HEK293 (cell line): ENCODE measurements around the gene MRGPRD.

Source experiments
- CTCF ChIA-PET: fragments of 350-600 bp; formaldehyde crosslinking; extraction: SDS; loops from one replicate; lab custom pipeline; 2021; ENCODE audit warnings: antibody characterized with exemption; lab: Yijun Ruan, JAX
- POLR2A ChIA-PET: fragments of 300-600 bp; formaldehyde crosslinking; extraction: SDS; loops from one replicate; lab custom pipeline; 2020; ENCODE audit warnings: antibody characterized with exemption, inconsistent platforms; lab: Yijun Ruan, JAX
- H3K27ac ChIP-seq: fragments of 200-500 bp; sonication (Bioruptor generic); 2 replicates; pipeline ENCODE4 v1.5.1; 2014; ENCODE audit warnings: low read depth, low read length, control low read depth, inconsistent platforms; ENCODE audit errors: extremely low read depth
- H3K36me3 ChIP-seq, 2 experiments: fragments of 200-500 bp in 1 of 2; sonication (Bioruptor generic) in 1 of 2; 1 replicate in 1 of 2; 2 replicates in 1 of 2; pipeline ENCODE4 v1.5.1; 2014 to 2017; ENCODE audit warnings: inconsistent platforms in 2 of 2, low read length in 2 of 2; ENCODE audit not compliant: control insufficient read depth in 2 of 2, insufficient read depth in 1 of 2
- H3K4me1 ChIP-seq: fragments of 200-500 bp; sonication (Bioruptor generic); 2 replicates; pipeline ENCODE4 v1.5.1; 2014; ENCODE audit warnings: mild to moderate bottlenecking, low read length, inconsistent platforms; ENCODE audit not compliant: control insufficient read depth, insufficient read depth
- H3K4me3 ChIP-seq: 2 replicates; pipeline ENCODE4 v1.5.1; 2011; ENCODE audit warnings: low read depth, mild to moderate bottlenecking, control low read depth, low read length, moderate library complexity
- H3K9me3 ChIP-seq: fragments of 200-500 bp; sonication (Bioruptor generic); 2 replicates; pipeline ENCODE4 v1.5.1; 2014; ENCODE audit warnings: low read depth, low read length, inconsistent platforms; ENCODE audit not compliant: control insufficient read depth, insufficient read depth
- GFI1B ChIP-seq: fragments of 450-650 bp; formaldehyde crosslinking; IDR thresholded peaks from 2 replicates; pipeline ENCODE4 v1.5.1; 2016; ENCODE audit warnings: missing biosample characterization, missing genetic modification characterization
- KLF10 ChIP-seq: fragments of 450-650 bp; IDR thresholded peaks from 2 replicates; pipeline ENCODE4 v1.5.1; 2018; ENCODE audit warnings: missing biosample characterization, mild to moderate bottlenecking, missing genetic modification characterization
- KLF7 ChIP-seq: fragments of 450-650 bp; formaldehyde crosslinking; IDR thresholded peaks from 2 replicates; pipeline ENCODE4 v1.5.1; 2016; ENCODE audit warnings: missing biosample characterization, missing genetic modification characterization, borderline replicate concordance
- SCRT1 ChIP-seq: fragments of 450-650 bp; formaldehyde crosslinking; IDR thresholded peaks from 2 replicates; pipeline ENCODE4 v1.5.1; 2016; ENCODE audit warnings: missing biosample characterization, missing genetic modification characterization, borderline replicate concordance
- ZBTB49 ChIP-seq: fragments of 450-650 bp; formaldehyde crosslinking; IDR thresholded peaks from 2 replicates; pipeline ENCODE4 v1.5.1; 2016; ENCODE audit warnings: missing biosample characterization, missing genetic modification characterization, low read depth
- ZBTB6 ChIP-seq: fragments of 450-650 bp; formaldehyde crosslinking; IDR thresholded peaks from 2 replicates; pipeline ENCODE4 v1.5.1; 2017; ENCODE audit warnings: missing biosample characterization, missing genetic modification characterization
- ZIC2 ChIP-seq: fragments of 450-650 bp; formaldehyde crosslinking; IDR thresholded peaks from 2 replicates; pipeline ENCODE4 v1.5.1; 2016; ENCODE audit warnings: missing biosample characterization, missing genetic modification characterization
- ZNF10 ChIP-seq: fragments of 450-650 bp; formaldehyde crosslinking; IDR thresholded peaks from 2 replicates; pipeline ENCODE4 v1.5.1; 2017; ENCODE audit warnings: missing biosample characterization, missing genetic modification characterization
- ZNF140 ChIP-seq: fragments of 450-650 bp; formaldehyde crosslinking; IDR thresholded peaks from 2 replicates; pipeline ENCODE4 v1.5.1; 2016; ENCODE audit warnings: missing biosample characterization, missing genetic modification characterization
- ZNF157 ChIP-seq: fragments of 450-650 bp; formaldehyde crosslinking; IDR thresholded peaks from 2 replicates; pipeline ENCODE4 v1.5.1; 2016; ENCODE audit warnings: missing biosample characterization, missing genetic modification characterization
- ZNF266 ChIP-seq: fragments of 450-650 bp; formaldehyde crosslinking; IDR thresholded peaks from 2 replicates; pipeline ENCODE4 v1.5.1; 2016; ENCODE audit warnings: missing biosample characterization, missing genetic modification characterization, low read depth
- ZNF549 ChIP-seq: fragments of 450-650 bp; IDR thresholded peaks from 2 replicates; pipeline ENCODE4 v1.5.1; 2018; ENCODE audit warnings: missing biosample characterization, missing genetic modification characterization, mild to moderate bottlenecking, inconsistent platforms, moderate library complexity
- ZNF624 ChIP-seq: fragments of 450-650 bp; formaldehyde crosslinking; IDR thresholded peaks from 2 replicates; pipeline ENCODE4 v1.5.1; 2017; ENCODE audit warnings: missing biosample characterization, missing genetic modification characterization
- ZNF629 ChIP-seq: fragments of 450-650 bp; formaldehyde crosslinking; IDR thresholded peaks from 2 replicates; pipeline ENCODE4 v1.5.1; 2017; ENCODE audit warnings: missing biosample characterization, missing genetic modification characterization
- ZNF677 ChIP-seq: fragments of 450-650 bp; IDR thresholded peaks from 2 replicates; pipeline ENCODE4 v1.5.0; 2018; ENCODE audit warnings: missing biosample characterization, mild to moderate bottlenecking, missing genetic modification characterization, moderate library complexity
- ZNF692 ChIP-seq: fragments of 450-650 bp; formaldehyde crosslinking; IDR thresholded peaks from 2 replicates; pipeline ENCODE4 v1.5.1; 2016; ENCODE audit warnings: missing biosample characterization, missing genetic modification characterization
- ZNF707 ChIP-seq: fragments of 450-650 bp; formaldehyde crosslinking; IDR thresholded peaks from 2 replicates; pipeline ENCODE4 v1.5.1; 2016; ENCODE audit warnings: missing biosample characterization, missing genetic modification characterization
- ZNF76 ChIP-seq: fragments of 450-650 bp; formaldehyde crosslinking; IDR thresholded peaks from 2 replicates; pipeline ENCODE4; 2016; ENCODE audit warnings: low read depth, missing biosample characterization, missing genetic modification characterization, borderline replicate concordance
- ZNF777 ChIP-seq: fragments of 450-650 bp; formaldehyde crosslinking; IDR thresholded peaks from 2 replicates; pipeline ENCODE4 v1.5.1; 2017; ENCODE audit warnings: missing biosample characterization, missing genetic modification characterization, borderline replicate concordance
- ZNF792 ChIP-seq: fragments of 450-650 bp; formaldehyde crosslinking; IDR thresholded peaks from 2 replicates; pipeline ENCODE4 v1.5.1; 2016; ENCODE audit warnings: missing biosample characterization, missing genetic modification characterization

Gene MRGPRD

GRCh38 chr11:68962527-68963250, 18.1 kb downstream of the MRGPRD start:
- TF ChIP-seq ZNF157 (no peak), ZNF792 (tag by site-specific recombination) (no peak), ZNF629 (tag by site-specific recombination) (no peak), ZNF266 (tag by site-specific recombination) (no peak), ZNF624 (tag by site-specific recombination) (no peak), ZNF76 (tag by site-specific recombination) (no peak), GFI1B (tag by site-specific recombination) (no peak), ZNF677 (tag by site-specific recombination) (no peak), ZBTB49 (tag by site-specific recombination) (no peak), ZNF777 (no peak), ZNF549 (no peak), ZNF140 (tag by site-specific recombination) (no peak), ZBTB6 (tag by site-specific recombination) (no peak), KLF7 (tag by site-specific recombination) (no peak), ZIC2 (tag by site-specific recombination) (no peak), ZNF10 (tag by site-specific recombination) (no peak), SCRT1 (tag by site-specific recombination) (no peak)
- TF ChIP-seq, all 188 proteins: peak for 0
- CTCF ChIA-PET: interaction anchor here (0.7 kb wide), 1 partner anchor 169 kb away, joined by 3 read pairs; no protein-coding TSS in a partner anchor
- H3K36me3 ChIP-seq: no peaks in the 10 kb centered on the region
- POLR2A ChIA-PET: interaction anchor here (0.6 to 1.0 kb wide), 2 partner anchors 9 to 36 kb away, joined by 3 to 5 read pairs; no protein-coding TSS in a partner anchor
- no peak overlapping the region for H3K4me3 ChIP-seq
- no peaks in the 10 kb centered on the region for H3K9me3 ChIP-seq
- no peaks in the 10 kb centered on the region for H3K4me1 ChIP-seq
- H3K27ac ChIP-seq: no peak overlapping the region

- no peak overlapping the region for H3K4me3 ChIP-seq
- TF ChIP-seq ZNF629 (tag by site-specific recombination) (no peak), ZNF707 (no peak), ZNF692 (tag by site-specific recombination) (no peak), KLF10 (tag by site-specific recombination) (no peak)
- TF ChIP-seq, all 188 proteins: peak for 0
- Histone ChIP-seq H3K4me1 (no peaks in the 10 kb centered on the region), H3K36me3 (no peaks in the 10 kb centered on the region), H3K9me3 (no peaks in the 10 kb centered on the region), H3K27ac (no peak overlapping the region)
- ChIA-PET CTCF (interaction anchor here (0.6 kb wide), 1 partner anchor 713 kb away, joined by 3 read pairs; no protein-coding TSS in a partner anchor), POLR2A (no interaction called here)
These were observed 19.5 kb downstream of the MRGPRD start for GRCh38 chr11:68961245-68961644.
